Measurements from ENCODE around the gene ERICH4. TPM values are rescaled to one million over a fixed set of nuclear protein-coding genes. Genes with fewer than 3 reads are reported as not detected.
A peak's percentile ranks its signal among the peaks of the same experiment; 100 is the strongest.

Gene ERICH4
- total and polyA plus RNA-seq, 9 of the 15 experiments (the other 6 are each of a cell fraction or from before 2014, with no cell fraction given): not detected

GRCh38 chr19:41431426-41432386 lies 11.2 kb upstream of the ERICH4 start (continued):
- TF ChIP-seq HDAC1 (IDR thresholded peaks at IDR 0.05) (no peak), ZNF699 (CRISPR knock-in tag; IDR thresholded peaks at IDR 0.05; ENCODE audit: insufficient replicate concordance) (no peak), FOXP4 (CRISPR knock-in tag; IDR thresholded peaks at IDR 0.05; ENCODE audit: borderline replicate concordance) (no peak)

GRCh38 chr19:41433171-41433570 lies 9.8 kb upstream of the ERICH4 start:
- Histone ChIP-seq H3K9me3 (replicated peaks; ENCODE audit: control insufficient read depth, insufficient read depth, low read depth, low read length) (no peaks in the 10 kb centered on the region), H3K79me2 (ENCODE audit: control insufficient read depth, insufficient read depth, low read length) (peaks cover 3% of the 10 kb centered on the region; the same call in 1 of the 3 replicates), H3K9me1 (ENCODE audit: control insufficient read depth, insufficient read depth, low read length) (no peaks in the 10 kb centered on the region), H3K4me3 (no peak overlapping the region), H3K9ac (ENCODE audit: insufficient read depth in 1 of 2, low read depth in 2 of 2, low read length in 2 of 2) (peak overlapping the region in 1 of 2 experiments; percentile 43; a peak in 1 of 4 replicates), H3K4me1 (replicated peaks in 1 of 2; ENCODE audit: control insufficient read depth in 2 of 2, insufficient read depth in 2 of 2, low read length in 2 of 2) (peaks cover 8 to 29% of the 10 kb centered on the region in 2 experiments; a peak in 4 of 5 replicates), H3K27ac (ENCODE audit: extremely low read depth, low read depth, low read length) (no peak overlapping the region), H3K4me2 (ENCODE audit: insufficient read depth, low read length) (no peak overlapping the region), H3K36me3 (ENCODE audit: control insufficient read depth, insufficient read depth, low read length) (peaks cover 49% of the 10 kb centered on the region), H4K20me1 (replicated peaks; ENCODE audit: control insufficient read depth, insufficient read depth, low read length) (no peaks in the 10 kb centered on the region; the same call in 1 of the 2 replicates), H3K27me3 (ENCODE audit: control insufficient read depth in 2 of 2, insufficient read depth in 2 of 2, low read length in 2 of 2) (no peaks in the 10 kb centered on the region), H2AFZ (ENCODE audit: low read depth, low read length) (no peak overlapping the region)
- BruUV-seq (replicated peaks): no TSS peak
- 93% methylated on average over 17 of the region's 18 CpGs for WGBS (ENCODE audit: insufficient coverage, low coverage, missing lambda C conversion rate)
- POLR2A ChIA-PET: interaction anchor here (0.6 kb wide), 1 partner anchor 65 kb away, joined by 3 read pairs; no protein-coding TSS in a partner anchor
- ATAC-seq (no peak), DNase-seq (ENCODE audit: extremely low read depth in 1 of 4, low spot score in 3 of 4) (no peak), FAIRE-seq (no peak)
- in situ Hi-C loops (cut with MboI) (no loop called here), intact Hi-C loops (cut with micrococcal nuclease) (loop anchor here (5.0 to 10.0 kb wide), 2 partner anchors 36 to 68 kb away; partner anchors contain the start of genes B9D2, BCKDHA and EXOSC5)
- CTCF ChIA-PET (ENCODE audit: low intra/inter-chr PET ratio): no interaction called here
- TF ChIP-seq DIDO1 (tag; IDR thresholded peaks at IDR 0.05; ENCODE audit: low read depth) (no peak), MXD1 (CRISPR knock-in tag; IDR thresholded peaks at IDR 0.05; ENCODE audit: borderline replicate concordance, poor library complexity, severe bottlenecking) (no peak), RBFOX2 (IDR thresholded peaks at IDR 0.05; ENCODE audit: low read depth, low read length) (0 out of 2 replicates have a peak, but pooled peaks have one; percentile 15), CTCFL (IDR thresholded peaks at IDR 0.05; ENCODE audit: borderline replicate concordance, insufficient read depth, low read depth, low read length, poor library complexity, severe bottlenecking) (no peak), POLR2B (IDR thresholded peaks at IDR 0.05; ENCODE audit: low read depth, partially characterized antibody) (no peak), STAT6 (CRISPR knock-in tag; IDR thresholded peaks at IDR 0.05) (no peak), POLR2G (IDR thresholded peaks at IDR 0.05; ENCODE audit: low read depth, low read length) (peak; percentile 62)
